CD4-positive, alpha-beta T cell treated with Interleukin-6 at 100 ng/mL for 8 hours (primary cell): ENCODE results near the gene KBTBD7.
"Not testable (repeated sequence)": the region's sequence is repeated elsewhere in the genome, so short reads cannot be mapped to it uniquely, and the experiment has no call there.

ENCODE experiments used
- DNase-seq: peaks from one replicate; pipeline ENCODE4 v3.0.0-alpha.2; 2020; ENCODE audit warnings: mixed read lengths, low spot score

KBTBD7 gene

GRCh38 chr13:41196011-41196410 is 1.6 kb upstream of the KBTBD7 start:
- no peak for DNase-seq

- no peak for DNase-seq
These were observed 900 bp downstream of the KBTBD7 start for GRCh38 chr13:41193469-41193868.

GRCh38 chr13:41188584-41188983 is 5.8 kb downstream of the KBTBD7 start:
- DNase-seq, result no peak

GRCh38 chr13:41186481-41186880 is 7.9 kb downstream of the KBTBD7 start:
- no peak for DNase-seq

GRCh38 chr13:41182231-41182630 is 12.1 kb downstream of the KBTBD7 start:
- DNase-seq, result no peak

GRCh38 chr13:41179593-41180250 is 14.6 kb downstream of the KBTBD7 start:
- no peak for DNase-seq

GRCh38 chr13:41178040-41178439 is 16.3 kb downstream of the KBTBD7 start:
- no peak for DNase-seq

GRCh38 chr13:41177616-41178015 is 16.8 kb downstream of the KBTBD7 start:
- DNase-seq, result no peak

GRCh38 chr13:41175576-41175975 is 18.8 kb downstream of the KBTBD7 start:
- DNase-seq, result not testable (repeated sequence)

- no peak for DNase-seq
These were observed 32.2 kb downstream of the KBTBD7 start for GRCh38 chr13:41162151-41162550.

GRCh38 chr13:41159174-41159573 is 35.2 kb downstream of the KBTBD7 start:
- DNase-seq, result no peak

- DNase-seq, result no peak
These were observed 37.2 kb downstream of the KBTBD7 start for GRCh38 chr13:41157048-41157717.

- DNase-seq, result no peak
These were observed 37.7 kb downstream of the KBTBD7 start for GRCh38 chr13:41156620-41157019.

GRCh38 chr13:41154042-41154441 is 40.3 kb downstream of the KBTBD7 start:
- DNase-seq, result no peak

- DNase-seq, result no peak
These were observed 42.4 kb downstream of the KBTBD7 start for GRCh38 chr13:41152005-41152404.

- DNase-seq, result no peak
These were observed 44.3 kb downstream of the KBTBD7 start for GRCh38 chr13:41150058-41150457.

- no peak for DNase-seq
These were observed 45.7 kb downstream of the KBTBD7 start for GRCh38 chr13:41148419-41149283.

GRCh38 chr13:41145136-41145908 is 49.0 kb downstream of the KBTBD7 start:
- no peak for DNase-seq

GRCh38 chr13:41144576-41144975 is 49.8 kb downstream of the KBTBD7 start:
- no peak for DNase-seq
